Measurements from ENCODE around the gene CHD3.

GRCh38 chr17:7959503-7960253, 71.1 kb downstream of the CHD3 start:
- TF ChIP-seq EZH2 (IDR thresholded peaks at IDR 0.05; ENCODE audit: borderline replicate concordance, low read length): no peak
- TF ChIP-seq CTCF (conservative IDR thresholded peaks at IDR 0.05 in 1 of 2, IDR thresholded peaks at IDR 0.05 in 1 of 2; ENCODE audit: extremely low read depth in 1 of 2, insufficient read depth in 1 of 2, low read depth in 1 of 2, low read length in 2 of 2): no peak
